Nephron progenitor cell (in vitro differentiated cells): Measurements from ENCODE around the gene MAN2B1.

Experiments
- DNase-seq: peaks from one replicate; pipeline ENCODE4 v3.0.0; 2021
- H3K27ac Mint-ChIP-seq: 2 replicates; pipeline ENCODE4 v1.8.0; 2021; ENCODE audit warnings: mild to moderate bottlenecking, moderate library complexity, mixed read lengths
- H3K27me3 Mint-ChIP-seq: 2 replicates; pipeline ENCODE4 v1.8.0; 2021; ENCODE audit warnings: mild to moderate bottlenecking, low read depth, mixed read lengths; ENCODE audit not compliant: poor library complexity
- H3K36me3 Mint-ChIP-seq: 2 replicates; pipeline ENCODE4 v1.8.0; 2021; ENCODE audit warnings: low read depth, mixed read lengths
- H3K4me1 Mint-ChIP-seq: 2 replicates; pipeline ENCODE4 v1.8.0; 2021; ENCODE audit warnings: mixed read lengths
- H3K4me3 Mint-ChIP-seq: 2 replicates; pipeline ENCODE4 v1.8.0; 2021; ENCODE audit warnings: mild to moderate bottlenecking, moderate library complexity, mixed read lengths
- H3K9me3 Mint-ChIP-seq: 2 replicates; pipeline ENCODE4 v1.8.0; 2021; ENCODE audit warnings: mild to moderate bottlenecking, moderate library complexity, mixed read lengths
- CTCF ChIP-seq: fragments of 200-600 bp; sonication (generic); IDR thresholded peaks from 2 replicates; pipeline ENCODE4 v1.5.0; 2021; ENCODE audit warnings: antibody characterized with exemption

Gene MAN2B1

DNA sequence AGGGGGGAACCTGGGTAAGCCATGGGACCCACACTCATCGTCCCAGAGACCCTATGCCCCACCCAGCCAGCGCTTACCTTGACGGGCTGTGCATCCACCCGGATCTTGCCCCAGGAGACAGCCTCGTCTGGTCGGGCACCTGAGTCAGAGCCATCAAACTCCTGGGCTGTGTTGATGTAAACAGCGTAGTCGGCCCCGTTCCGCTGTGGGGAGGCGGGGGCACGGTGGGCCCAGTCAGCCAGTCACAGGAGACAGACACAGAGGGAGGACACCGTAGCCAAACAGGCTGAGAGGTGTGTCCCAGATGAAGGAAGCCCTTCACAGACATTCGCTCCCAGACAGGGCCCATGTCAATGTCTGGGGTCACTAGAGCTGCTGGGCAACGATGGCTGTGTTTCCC lies 9.4 kb upstream of the MAN2B1 start:
- Mint-ChIP-seq H3K27me3 (no peaks in the 10 kb centered on the region), H3K4me3 (no peak overlapping the region), H3K36me3 (peaks cover 52% of the 10 kb centered on the region), H3K27ac (no peak overlapping the region), H3K4me1 (peaks cover 8% of the 10 kb centered on the region), H3K9me3 (no peaks in the 10 kb centered on the region)
- no peak for TF ChIP-seq CTCF
- no peak for DNase-seq

DNA sequence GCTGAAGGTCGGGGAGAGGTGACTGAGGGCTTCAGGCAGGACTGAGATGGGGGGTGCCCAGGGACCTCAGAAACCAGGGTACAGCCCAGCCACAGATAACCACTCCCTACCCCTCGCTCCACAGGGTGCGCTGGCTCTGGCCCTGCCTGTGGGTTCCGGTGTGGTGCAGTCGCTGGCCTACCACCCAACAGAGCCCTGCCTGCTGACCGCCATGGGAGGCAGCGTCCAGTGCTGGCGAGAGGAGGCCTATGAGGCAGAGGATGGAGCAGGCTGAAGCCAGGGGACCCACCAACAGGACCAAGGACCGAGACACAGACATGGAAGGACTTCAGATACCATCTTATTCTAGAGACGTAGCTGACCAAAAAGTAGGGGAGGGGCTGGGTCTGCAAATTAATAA lies 8.9 kb upstream of the MAN2B1 start:
- Mint-ChIP-seq H3K27ac (no peak overlapping the region), H3K9me3 (no peaks in the 10 kb centered on the region), H3K36me3 (peaks cover 50% of the 10 kb centered on the region), H3K27me3 (no peaks in the 10 kb centered on the region), H3K4me3 (no peak overlapping the region), H3K4me1 (peaks cover 9% of the 10 kb centered on the region)
- no peak for TF ChIP-seq CTCF
- DNase-seq = no peak

DNA sequence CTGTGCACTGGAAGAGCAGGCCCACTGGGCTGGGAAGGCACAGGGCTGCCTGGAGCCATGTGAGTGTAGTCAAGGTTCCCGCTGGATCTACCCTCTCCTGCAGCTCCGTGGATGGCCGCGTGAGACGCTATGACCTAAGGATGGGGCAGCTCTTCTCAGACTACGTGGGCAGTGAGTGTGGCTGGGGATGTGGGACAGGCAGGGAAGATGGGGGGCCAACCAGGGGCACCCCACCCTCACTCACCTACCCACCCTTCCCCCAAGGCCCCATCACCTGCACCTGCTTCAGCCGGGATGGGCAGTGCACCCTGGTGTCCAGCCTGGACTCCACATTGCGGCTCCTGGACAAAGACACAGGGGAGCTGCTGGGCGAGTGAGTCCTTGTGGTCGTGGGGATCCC lies 6.2 kb upstream of the MAN2B1 start:
- TF ChIP-seq CTCF = no peak
- H3K27ac Mint-ChIP-seq = no peak overlapping the region
- H3K27me3 Mint-ChIP-seq = no peaks in the 10 kb centered on the region
- H3K4me1 Mint-ChIP-seq = peaks cover 36% of the 10 kb centered on the region
- no peak for DNase-seq
- no peak overlapping the region for H3K4me3 Mint-ChIP-seq
- H3K9me3 Mint-ChIP-seq = no peaks in the 10 kb centered on the region
- peaks cover 38% of the 10 kb centered on the region for H3K36me3 Mint-ChIP-seq

- peaks cover 26% of the 10 kb centered on the region for H3K36me3 Mint-ChIP-seq
- DNase-seq = no peak
- peak overlapping the region; percentile 97 for H3K4me3 Mint-ChIP-seq
- peaks cover 56% of the 10 kb centered on the region for H3K4me1 Mint-ChIP-seq
- H3K27me3 Mint-ChIP-seq = no peaks in the 10 kb centered on the region
- H3K27ac Mint-ChIP-seq = peak overlapping the region; percentile 100
- H3K9me3 Mint-ChIP-seq = no peaks in the 10 kb centered on the region
- no peak for TF ChIP-seq CTCF
These were observed 3.8 kb upstream of the MAN2B1 start for GRCh38 chr19:12670159-12670928.

DNA sequence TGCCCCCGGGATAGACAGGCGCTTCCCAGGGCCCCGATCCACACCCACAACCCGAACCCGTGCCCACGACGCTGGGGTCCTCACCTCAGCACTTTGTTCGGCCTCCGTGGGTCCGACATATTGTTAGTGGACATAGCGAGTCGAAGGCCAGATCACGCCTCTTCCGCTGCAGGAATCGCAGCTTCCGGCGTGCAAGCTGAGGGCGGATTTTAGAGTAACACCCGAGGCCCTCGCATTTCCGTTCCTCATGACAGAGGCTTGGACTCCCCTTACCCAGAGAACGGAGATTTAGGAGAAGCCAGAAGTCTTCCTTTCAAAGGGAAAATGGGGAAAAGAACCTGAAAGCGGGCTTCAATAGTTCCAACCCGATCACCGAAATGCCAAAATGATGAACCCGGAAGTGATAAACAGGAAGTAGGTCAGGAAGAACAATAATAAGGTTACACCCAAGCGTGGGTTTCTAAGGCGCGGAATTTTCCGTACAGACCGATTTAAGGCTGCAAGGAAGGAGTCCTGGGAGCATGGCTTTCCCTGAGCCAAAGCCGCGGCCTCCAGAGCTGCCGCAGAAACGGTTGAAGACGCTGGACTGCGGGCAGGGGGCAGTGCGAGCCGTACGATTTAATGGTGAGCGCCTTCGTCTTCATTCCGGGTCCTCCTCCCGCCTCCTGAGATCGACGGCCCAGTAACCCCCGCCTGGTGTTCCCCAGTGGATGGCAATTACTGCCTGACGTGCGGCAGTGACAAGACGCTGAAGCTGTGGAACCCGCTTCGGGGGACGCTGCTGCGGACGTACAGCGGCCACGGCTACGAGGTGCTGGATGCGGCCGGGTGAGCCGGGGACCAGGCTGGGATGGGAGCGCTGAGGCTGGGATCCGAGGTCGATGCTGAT lies 3.0 kb upstream of the MAN2B1 start:
- Mint-ChIP-seq H3K27me3 (peaks cover 4% of the 10 kb centered on the region), H3K4me3 (peak overlapping the region; percentile 97)

More for the DNA sequence above, 3.0 kb upstream of the MAN2B1 start:
- H3K9me3 Mint-ChIP-seq = no peaks in the 10 kb centered on the region
- peak overlapping the region; percentile 100 for H3K27ac Mint-ChIP-seq
- DNase-seq = peak; percentile 79
- peaks cover 19% of the 10 kb centered on the region for H3K36me3 Mint-ChIP-seq
- no peak for TF ChIP-seq CTCF
- H3K4me1 Mint-ChIP-seq = peaks cover 63% of the 10 kb centered on the region
